Esophagus muscularis mucosa (tissue), 4 donors: ENCODE measurements around the gene PPP2R5C.

Experiments
- CTCF ChIP-seq, 3 experiments: fragments of 200-600 bp in 2 of 3; fragments of 450-650 bp in 1 of 3; sonication (generic) in 2 of 3; IDR thresholded peaks; one replicate each; pipeline ENCODE4 v1.5.1; 2017 to 2019; ENCODE audit warnings: antibody characterized with exemption in 3 of 3, mild to moderate bottlenecking in 2 of 3, moderate library complexity in 1 of 3
- EP300 ChIP-seq: sonication (generic); formaldehyde crosslinking; IDR thresholded peaks from one replicate; pipeline ENCODE4 v1.6.1; 2017; ENCODE audit warnings: antibody characterized with exemption
- POLR2A ChIP-seq: fragments of 450-650 bp; IDR thresholded peaks from one replicate; pipeline ENCODE4 v1.6.1; 2017; ENCODE audit warnings: antibody characterized with exemption, moderate library complexity, mild to moderate bottlenecking, low read depth
- POLR2AphosphoS5 ChIP-seq, 2 donors: sonication (generic); formaldehyde crosslinking; IDR thresholded peaks; one replicate each; pipeline ENCODE4 v1.6.1; 2017; ENCODE audit warnings: antibody characterized with exemption in 2 of 2

- TF ChIP-seq CTCF (IDR thresholded peaks at IDR 0.05) (no peak), POLR2A (no peak), EP300 (no peak), POLR2AphosphoS5 (IDR thresholded peaks at IDR 0.05) (no peak)
Observed at GRCh38 chr14:101828046-101828445, 66.5 kb downstream of the PPP2R5C start.
